IMR-90 (cell line): ENCODE results near the gene PPARG. TPM values are rescaled to one million over a fixed set of nuclear protein-coding genes. Genes with fewer than 3 reads are reported as not detected.

Experiments used
- ATAC-seq: fragments of 200-7000 bp; cut with Tn5 transposase; 2 replicates; pipeline ENCODE4 v1.9.1; 2020; ENCODE audit warnings: low read depth, mild to moderate bottlenecking, moderate library complexity
- BruUV-seq: library from RNA; stranded (reverse); fragments of 400-500 nt; replicated peaks from 2 replicates; lab custom pipeline; 2021; lab: Mats Ljungman, UMichigan
- CTCF ChIA-PET: fragments of 300-600 bp; formaldehyde crosslinking; extraction: SDS; loops from one replicate; lab custom pipeline; 2021; ENCODE audit warnings: antibody characterized with exemption; lab: Yijun Ruan, JAX
- POLR2A ChIA-PET: fragments of 300-600 bp; sonication (Branson Sonifier 250); formaldehyde crosslinking; loops from one replicate; lab custom pipeline; 2022; ENCODE audit warnings: antibody characterized with exemption; ENCODE audit not compliant: unreplicated experiment; lab: Charles Lee
- DNase-seq: peaks from one replicate; pipeline ENCODE4 v3.0.0; 2013
- H2AFZ ChIP-seq: replicated peaks from 2 replicates; pipeline ENCODE3; 2013; ENCODE audit warnings: low read length, mild to moderate bottlenecking; ENCODE audit not compliant: poor library complexity
- H2AK5ac ChIP-seq: 2 replicates; pipeline ENCODE4 v1.6.1; 2013; ENCODE audit warnings: low read depth, low read length, inconsistent platforms
- H2AK9ac ChIP-seq: replicated peaks from 2 replicates; pipeline ENCODE3; 2013; ENCODE audit warnings: mild to moderate bottlenecking, low read depth, low read length, moderate library complexity; ENCODE audit not compliant: poor library complexity
- H2BK120ac ChIP-seq: 2 replicates; pipeline ENCODE4 v1.6.1; 2013; ENCODE audit warnings: low read depth, low read length, inconsistent platforms
- H2BK15ac ChIP-seq: 3 replicates; pipeline ENCODE4 v1.6.1; 2013; ENCODE audit warnings: low read depth, low read length, inconsistent platforms
- H2BK20ac ChIP-seq: 2 replicates; pipeline ENCODE4 v1.6.1; 2013; ENCODE audit warnings: low read depth, mild to moderate bottlenecking, inconsistent platforms, low read length, moderate library complexity
- H2BK5ac ChIP-seq: 2 replicates; pipeline ENCODE4 v1.6.1; 2013; ENCODE audit warnings: mild to moderate bottlenecking, low read depth, low read length, inconsistent platforms; ENCODE audit not compliant: poor library complexity, severe bottlenecking
- H3K14ac ChIP-seq: replicated peaks from 2 replicates; pipeline ENCODE4 v1.6.1; 2013; ENCODE audit warnings: low read depth, low read length, inconsistent platforms
- H3K18ac ChIP-seq: 2 replicates; pipeline ENCODE4 v1.6.1; 2013; ENCODE audit warnings: low read depth, low read length, control low read depth
- H3K23ac ChIP-seq: 2 replicates; pipeline ENCODE4 v1.6.1; 2013; ENCODE audit warnings: low read depth, low read length, inconsistent platforms
- H3K27ac ChIP-seq: 2 replicates; pipeline ENCODE4 v1.5.1; 2013; ENCODE audit warnings: mild to moderate bottlenecking, control low read depth, low read length; ENCODE audit not compliant: insufficient read depth
- H3K27me3 ChIP-seq: 2 replicates; pipeline ENCODE4 v1.6.1; 2013; ENCODE audit warnings: low read length; ENCODE audit not compliant: control insufficient read depth, insufficient read depth
- H3K36me3 ChIP-seq: 2 replicates; pipeline ENCODE4 v1.6.1; 2013; ENCODE audit warnings: low read length, mixed read lengths; ENCODE audit not compliant: control insufficient read depth, insufficient read depth
- H3K4ac ChIP-seq: 2 replicates; pipeline ENCODE4 v1.6.1; 2013; ENCODE audit warnings: low read depth, low read length, inconsistent platforms
- H3K4me1 ChIP-seq: 2 replicates; pipeline ENCODE4 v1.6.1; 2013; ENCODE audit warnings: low read length, mixed read lengths; ENCODE audit not compliant: control insufficient read depth, insufficient read depth
- H3K4me2 ChIP-seq: 2 replicates; pipeline ENCODE4 v1.6.1; 2013; ENCODE audit warnings: low read depth, mild to moderate bottlenecking, control low read depth, low read length, moderate library complexity
- H3K4me3 ChIP-seq: 2 replicates; pipeline ENCODE4 v1.5.1; 2013; ENCODE audit warnings: low read depth, mild to moderate bottlenecking, control low read depth, low read length, moderate library complexity; ENCODE audit not compliant: insufficient read depth
- H3K56ac ChIP-seq: 2 replicates; pipeline ENCODE4 v1.6.1; 2013; ENCODE audit warnings: low read length, inconsistent platforms; ENCODE audit not compliant: insufficient read depth; ENCODE audit errors: extremely low read depth
- H3K79me1 ChIP-seq, 2 experiments: 2 replicates each; pipeline ENCODE4 v1.6.1; 2013; ENCODE audit warnings: low read length in 2 of 2, inconsistent platforms in 1 of 2, low read depth in 1 of 2
- H3K9ac ChIP-seq: 2 replicates; pipeline ENCODE4 v1.6.1; 2013; ENCODE audit warnings: low read depth, low read length, control low read depth
- H3K9me1 ChIP-seq: 2 replicates; pipeline ENCODE4 v1.6.1; 2013; ENCODE audit warnings: low read length, inconsistent platforms; ENCODE audit not compliant: insufficient read depth
- H3K9me3 ChIP-seq: 2 replicates; pipeline ENCODE4 v1.6.1; 2013; ENCODE audit warnings: low read length; ENCODE audit not compliant: control insufficient read depth, insufficient read depth
- H4K20me1 ChIP-seq: 2 replicates; pipeline ENCODE4 v1.6.1; 2013; ENCODE audit warnings: low read length, inconsistent platforms; ENCODE audit not compliant: insufficient read depth
- H4K5ac ChIP-seq: 2 replicates; pipeline ENCODE4 v1.6.1; 2013; ENCODE audit warnings: mild to moderate bottlenecking, low read depth, low read length, control low read depth
- H4K8ac ChIP-seq, 2 experiments: 2 replicates each; pipeline ENCODE4 v1.6.1; 2013; ENCODE audit warnings: low read depth in 2 of 2, low read length in 2 of 2, control low read depth in 1 of 2, inconsistent platforms in 1 of 2
- H4K91ac ChIP-seq: 2 replicates; pipeline ENCODE4 v1.6.1; 2013; ENCODE audit warnings: low read depth, low read length, inconsistent platforms; ENCODE audit not compliant: insufficient read depth
- BHLHE40 ChIP-seq: fragments of 150-350 bp; IDR thresholded peaks from 2 replicates; pipeline ENCODE4 v1.6.1; 2016; ENCODE audit warnings: mild to moderate bottlenecking, low read depth, low read length
- CEBPB ChIP-seq: IDR thresholded peaks from 2 replicates; pipeline ENCODE4 v1.6.1; 2012; ENCODE audit warnings: low read depth, low read length, improper control_type of control experiment
- CHD1 ChIP-seq: IDR thresholded peaks from 2 replicates; pipeline ENCODE4 v1.6.1; 2012; ENCODE audit warnings: low read depth, low read length, improper control_type of control experiment
- FOS ChIP-seq: fragments of 150-350 bp; IDR thresholded peaks from 2 replicates; pipeline ENCODE4 v1.6.1; 2016; ENCODE audit warnings: low read depth, low read length
- MAFK ChIP-seq: IDR thresholded peaks from 2 replicates; pipeline ENCODE4 v1.6.1; 2012; ENCODE audit warnings: low read depth, low read length, improper control_type of control experiment
- MAZ ChIP-seq: IDR thresholded peaks from 2 replicates; pipeline ENCODE4 v1.6.1; 2012; ENCODE audit warnings: low read depth, mild to moderate bottlenecking, low read length, improper control_type of control experiment, moderate library complexity, borderline replicate concordance
- MXI1 ChIP-seq: IDR thresholded peaks from 2 replicates; pipeline ENCODE4 v1.6.1; 2012; ENCODE audit warnings: low read depth, mild to moderate bottlenecking, low read length, moderate library complexity, borderline replicate concordance
- NFE2L2 ChIP-seq: fragments of 150-350 bp; IDR thresholded peaks from 2 replicates; pipeline ENCODE4 v1.6.1; 2016; ENCODE audit warnings: low read depth, mild to moderate bottlenecking, low read length
- POLR2A ChIP-seq: IDR thresholded peaks from 2 replicates; pipeline ENCODE4 v1.6.1; 2012; ENCODE audit warnings: mild to moderate bottlenecking, low read depth, low read length
- RAD21 ChIP-seq: IDR thresholded peaks from 2 replicates; pipeline ENCODE4 v1.6.1; 2012; ENCODE audit warnings: low read length, improper control_type of control experiment
- RCOR1 ChIP-seq: IDR thresholded peaks from 2 replicates; pipeline ENCODE4 v1.6.1; 2012; ENCODE audit warnings: mild to moderate bottlenecking, low read length, improper control_type of control experiment; ENCODE audit not compliant: insufficient replicate concordance
- RFX5 ChIP-seq: IDR thresholded peaks from 2 replicates; pipeline ENCODE4 v1.8.0; 2012; ENCODE audit warnings: low read depth, mild to moderate bottlenecking, low read length, moderate library complexity
- SMC3 ChIP-seq: fragments of 150-350 bp; IDR thresholded peaks from 2 replicates; pipeline ENCODE4 v1.6.1; 2016; ENCODE audit warnings: low read depth, mild to moderate bottlenecking, antibody characterized with exemption, low read length, moderate library complexity
- WGBS, 2 experiments: methylation state at CpG; one replicate each; pipeline versions ENCODE4 v1.1.5 to v1.1.7; 2013; ENCODE audit warnings: missing lambda C conversion rate in 2 of 2; ENCODE audit not compliant: insufficient read length in 1 of 2; ENCODE audit errors: extremely low coverage in 2 of 2; 5-methylcytosine and 5-hydroxymethylcytosine counted together
- dilution Hi-C: fragments of 300-500 bp; cut with HindIII; formaldehyde crosslinking; loops from one replicate; pipeline ENCODE4 v1.14.3; 2018; ENCODE audit warnings: low sequenced_read_pairs; ENCODE audit not compliant: unreplicated experiment
- in situ Hi-C: fragments of 300-500 bp; cut with MboI; formaldehyde crosslinking; loops from 3 replicates; pipeline ENCODE4 v1.14.3; 2019; ENCODE audit warnings: low sequenced_read_pairs, inconsistent platforms, mixed read lengths
- intact Hi-C: fragments of 100-400 bp; cut with micrococcal nuclease; formaldehyde crosslinking; loops from 2 replicates; pipeline ENCODE4 v1.10.0; 2022
- polyA plus RNA-seq, 3 experiments: library from polyadenylated mRNA; depleted of rRNA; stranded (reverse); fragments of >200 nt; gene quantifications; 2 replicates each; pipeline ENCODE4 v1.2.3, GENCODE V29; 2012; ENCODE audit warnings: low replicate concordance in 1 of 3
- total RNA-seq: library from RNA; depleted of rRNA; stranded (reverse); fragments of >200 nt; gene quantifications from 2 replicates; pipeline ENCODE4 v1.2.3, GENCODE V29; 2012
- TF ChIP-seq, protein P1 (sequence below): fragments of 150-350 bp; IDR thresholded peaks from 2 replicates; pipeline ENCODE4 v1.6.1; 2016; ENCODE audit warnings: low read depth, mild to moderate bottlenecking, low read length, moderate library complexity, borderline replicate concordance
- TF ChIP-seq, protein P2 (sequence below): fragments of 150-350 bp; IDR thresholded peaks from 2 replicates; pipeline ENCODE4 v1.6.1; 2017; ENCODE audit warnings: mild to moderate bottlenecking, antibody characterized with exemption, low read length, low read depth
- TF ChIP-seq, protein P3 (sequence below): conservative IDR thresholded peaks from 2 replicates; pipeline ENCODE4 v1.5.1; 2012; ENCODE audit warnings: mild to moderate bottlenecking, low read depth, low read length, improper control_type of control experiment

PPARG gene
- total and polyA plus RNA-seq, 2 of the 4 experiments (the other 2 are of a cell fraction), result 11.2 to 23.8 TPM

DNA sequence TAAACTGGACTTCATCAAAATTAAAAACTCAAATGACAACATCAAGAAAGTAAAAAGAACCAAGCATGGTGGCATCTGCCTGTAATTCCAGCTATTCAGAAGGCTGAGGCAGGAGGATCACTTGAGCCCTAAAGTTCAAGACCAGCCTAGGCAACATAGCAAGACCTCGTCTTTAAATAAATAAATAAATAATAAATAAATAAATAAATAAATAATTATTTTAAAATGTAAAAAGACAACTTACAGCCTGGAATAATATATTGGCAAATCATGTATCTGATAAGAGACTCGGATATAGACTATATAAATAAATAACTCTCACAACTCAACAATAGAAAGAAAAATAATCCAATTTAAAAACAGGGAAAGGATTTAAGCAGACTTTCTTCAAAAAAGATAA is 4.3 kb upstream of the PPARG start:
- Histone ChIP-seq H3K27ac (no peak overlapping the region), H4K20me1 (no peaks in the 10 kb centered on the region), H3K9ac (no peak overlapping the region), H3K23ac (no peak overlapping the region), H3K14ac (no peak overlapping the region), H2BK5ac (no peak overlapping the region), H2AK9ac (no peak overlapping the region), H2AK5ac (no peak overlapping the region), H3K4me1 (peaks cover 4% of the 10 kb centered on the region), H3K79me1 (peaks cover 6 to 13% of the 10 kb centered on the region in 2 experiments; a peak in 3 of 4 replicates), H3K9me3 (no peaks in the 10 kb centered on the region), H2BK15ac (no peak overlapping the region), H4K91ac (no peak overlapping the region), H3K27me3 (no peaks in the 10 kb centered on the region), H3K36me3 (no peaks in the 10 kb centered on the region), H3K4ac (no peak overlapping the region), H4K8ac (no peak overlapping the region), H4K5ac (no peak overlapping the region), H3K9me1 (peaks cover 8% of the 10 kb centered on the region), H3K56ac (no peak overlapping the region), H2AFZ (no peak overlapping the region), H2BK20ac (no peak overlapping the region), H3K4me3 (no peak overlapping the region), H2BK120ac (no peak overlapping the region), H3K4me2 (no peak overlapping the region), H3K18ac (no peak overlapping the region)
- WGBS, 2 experiments, result no CpG with 5 or more reads among the region's 2 CpGs
- intact Hi-C loops (no loop called here), in situ Hi-C loops (no loop called here), dilution Hi-C loops (no loop called here)
- no peak for DNase-seq
- ATAC-seq, result no peak
- TF ChIP-seq RCOR1 (no peak), CHD1 (no peak), SMC3 (no peak), NFE2L2 (no peak), MXI1 (no peak), POLR2A (no peak), MAZ (no peak), MAFK (no peak), RAD21 (no peak), RFX5 (no peak), FOS (no peak), CEBPB (no peak), BHLHE40 (no peak)
- TF ChIP-seq, protein P1, sequence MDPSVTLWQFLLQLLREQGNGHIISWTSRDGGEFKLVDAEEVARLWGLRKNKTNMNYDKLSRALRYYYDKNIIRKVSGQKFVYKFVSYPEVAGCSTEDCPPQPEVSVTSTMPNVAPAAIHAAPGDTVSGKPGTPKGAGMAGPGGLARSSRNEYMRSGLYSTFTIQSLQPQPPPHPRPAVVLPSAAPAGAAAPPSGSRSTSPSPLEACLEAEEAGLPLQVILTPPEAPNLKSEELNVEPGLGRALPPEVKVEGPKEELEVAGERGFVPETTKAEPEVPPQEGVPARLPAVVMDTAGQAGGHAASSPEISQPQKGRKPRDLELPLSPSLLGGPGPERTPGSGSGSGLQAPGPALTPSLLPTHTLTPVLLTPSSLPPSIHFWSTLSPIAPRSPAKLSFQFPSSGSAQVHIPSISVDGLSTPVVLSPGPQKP, result no peak
- TF ChIP-seq, protein P2, sequence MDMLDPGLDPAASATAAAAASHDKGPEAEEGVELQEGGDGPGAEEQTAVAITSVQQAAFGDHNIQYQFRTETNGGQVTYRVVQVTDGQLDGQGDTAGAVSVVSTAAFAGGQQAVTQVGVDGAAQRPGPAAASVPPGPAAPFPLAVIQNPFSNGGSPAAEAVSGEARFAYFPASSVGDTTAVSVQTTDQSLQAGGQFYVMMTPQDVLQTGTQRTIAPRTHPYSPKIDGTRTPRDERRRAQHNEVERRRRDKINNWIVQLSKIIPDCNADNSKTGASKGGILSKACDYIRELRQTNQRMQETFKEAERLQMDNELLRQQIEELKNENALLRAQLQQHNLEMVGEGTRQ, result no peak
- TF ChIP-seq, protein P3, sequence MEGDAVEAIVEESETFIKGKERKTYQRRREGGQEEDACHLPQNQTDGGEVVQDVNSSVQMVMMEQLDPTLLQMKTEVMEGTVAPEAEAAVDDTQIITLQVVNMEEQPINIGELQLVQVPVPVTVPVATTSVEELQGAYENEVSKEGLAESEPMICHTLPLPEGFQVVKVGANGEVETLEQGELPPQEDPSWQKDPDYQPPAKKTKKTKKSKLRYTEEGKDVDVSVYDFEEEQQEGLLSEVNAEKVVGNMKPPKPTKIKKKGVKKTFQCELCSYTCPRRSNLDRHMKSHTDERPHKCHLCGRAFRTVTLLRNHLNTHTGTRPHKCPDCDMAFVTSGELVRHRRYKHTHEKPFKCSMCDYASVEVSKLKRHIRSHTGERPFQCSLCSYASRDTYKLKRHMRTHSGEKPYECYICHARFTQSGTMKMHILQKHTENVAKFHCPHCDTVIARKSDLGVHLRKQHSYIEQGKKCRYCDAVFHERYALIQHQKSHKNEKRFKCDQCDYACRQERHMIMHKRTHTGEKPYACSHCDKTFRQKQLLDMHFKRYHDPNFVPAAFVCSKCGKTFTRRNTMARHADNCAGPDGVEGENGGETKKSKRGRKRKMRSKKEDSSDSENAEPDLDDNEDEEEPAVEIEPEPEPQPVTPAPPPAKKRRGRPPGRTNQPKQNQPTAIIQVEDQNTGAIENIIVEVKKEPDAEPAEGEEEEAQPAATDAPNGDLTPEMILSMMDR, result no peak
- POLR2A ChIA-PET, result no interaction called here
- BruUV-seq, result no TSS peak
- CTCF ChIA-PET, result interaction anchor here (0.6 kb wide), 1 partner anchor 20 kb away, joined by 4 read pairs; no protein-coding TSS in a partner anchor
